ENCODE results near the gene TRIM16. TPM values are rescaled to one million over a fixed set of nuclear protein-coding genes. Genes with fewer than 3 reads are reported as not detected.
"Not testable (repeated sequence)": the region's sequence is repeated elsewhere in the genome, so short reads cannot be mapped to it uniquely, and the experiment has no call there.

TRIM16 gene
- total RNA-seq, 2 donors from 2014 or later, result 17.5 to 18.1 TPM

DNA sequence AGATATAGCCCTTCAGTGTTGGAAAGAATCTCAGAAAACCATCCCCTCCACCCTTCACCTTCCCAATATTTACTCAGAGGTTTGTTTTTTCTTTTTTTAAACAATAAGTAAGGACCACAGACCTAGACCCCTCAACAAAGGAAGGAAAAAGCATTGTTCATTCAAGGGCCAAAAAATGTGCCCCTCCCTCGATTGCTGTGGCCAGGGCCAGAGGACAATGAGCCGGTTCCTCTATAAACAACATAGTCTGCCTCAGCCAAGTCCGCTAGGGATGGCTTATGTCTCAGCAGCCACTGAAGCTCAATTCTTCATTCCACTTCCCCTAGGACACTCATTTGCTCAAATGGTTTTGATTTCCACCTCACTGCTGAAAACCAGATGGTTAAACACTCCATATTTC lies 24.0 kb downstream of the TRIM16 start:
- intact Hi-C loops (cut with DNase I), result no loop called here
- ATAC-seq (peak; percentile 14 to 17), DNase-seq (no peak)

DNA sequence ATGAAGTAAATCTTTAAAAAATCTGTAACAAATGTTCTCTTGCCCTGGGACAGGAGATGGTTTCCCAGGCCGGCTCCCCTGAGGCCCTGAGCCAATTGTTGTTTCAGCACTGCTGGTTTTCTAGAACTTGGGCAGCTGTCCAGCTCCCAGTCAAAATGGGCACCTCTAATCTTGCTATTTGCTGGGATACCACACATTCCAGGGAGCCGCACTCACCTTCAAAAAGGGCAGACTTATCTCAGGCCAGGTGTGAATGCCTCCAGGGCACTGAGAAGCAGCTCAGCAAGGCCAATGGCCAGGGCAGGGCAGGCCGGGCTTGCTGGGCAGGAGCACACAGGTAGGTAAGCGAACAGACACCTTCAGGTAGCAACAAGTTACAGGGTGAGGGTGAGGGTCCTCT lies 24.4 kb downstream of the TRIM16 start:
- intact Hi-C loops (cut with DNase I), result no loop called here
- no peak for DNase-seq

DNA sequence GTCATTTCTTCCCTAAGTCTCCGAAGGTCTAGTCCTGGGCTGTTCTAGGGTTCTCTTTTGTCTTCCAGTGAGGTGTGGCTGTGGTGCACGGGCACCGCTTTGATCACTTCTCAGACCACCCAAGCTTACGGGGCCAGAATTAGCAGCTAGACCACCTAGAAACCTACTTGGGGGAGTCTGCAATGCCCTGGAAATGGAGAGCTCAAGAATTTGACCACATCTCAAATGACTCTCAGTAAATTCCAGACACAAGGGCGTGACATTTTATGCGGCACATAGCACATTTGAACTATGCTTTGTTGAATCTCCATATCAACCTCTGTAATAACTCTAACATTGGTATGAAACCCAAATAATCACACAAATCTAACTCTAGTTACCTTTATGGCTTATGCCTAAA lies 24.9 kb downstream of the TRIM16 start:
- intact Hi-C loops (cut with DNase I), result no loop called here
- no peak for DNase-seq
- ATAC-seq, result no peak

More for the DNA sequence above, 24.4 kb downstream of the TRIM16 start:
- peak; percentile 51 to 54 for ATAC-seq

DNA sequence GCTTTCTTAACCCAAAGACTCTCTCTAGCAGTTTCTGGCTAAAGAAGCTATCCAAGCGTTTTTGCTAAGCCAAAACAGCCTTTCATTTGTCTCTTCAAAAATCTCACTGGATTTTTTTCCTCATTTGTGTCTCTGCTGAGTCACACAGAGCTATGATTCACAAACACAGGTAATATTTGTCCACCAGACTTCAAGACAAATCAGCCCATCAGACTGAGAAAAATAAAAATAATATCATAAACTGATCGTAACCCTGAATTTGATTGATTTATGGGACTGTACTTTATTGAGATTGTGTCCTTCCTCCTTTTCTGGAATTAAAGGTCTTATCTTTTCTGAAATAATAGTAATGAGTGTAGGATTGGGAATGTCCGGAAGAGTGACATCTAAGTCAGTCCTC lies 25.8 kb downstream of the TRIM16 start:
- DNase-seq, result no peak
- ATAC-seq, result peak in 1 of 2 donors; percentile 8
- intact Hi-C loops (cut with DNase I), result no loop called here

DNA sequence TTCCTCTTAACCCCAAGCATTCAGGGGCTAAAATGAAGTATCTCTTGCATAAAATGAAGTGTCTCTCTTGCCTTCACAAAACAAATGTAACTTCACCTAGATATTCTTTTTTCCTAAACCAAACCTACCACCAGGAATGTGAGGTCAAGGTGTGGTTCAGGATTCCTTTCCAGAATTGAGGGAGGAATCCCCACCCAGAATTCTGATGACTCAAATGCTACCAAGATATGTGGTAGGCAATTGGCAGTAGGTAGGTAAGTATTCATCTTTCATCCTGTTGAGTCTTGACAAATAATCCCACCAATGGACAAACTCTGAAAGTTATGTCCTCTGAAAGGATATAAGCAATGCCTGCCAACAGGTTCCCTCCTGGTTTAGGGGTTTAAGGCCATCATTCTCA lies 26.2 kb downstream of the TRIM16 start:
- DNase-seq, result no peak
- intact Hi-C loops (cut with DNase I), result no loop called here
- peak in 1 of 2 donors; percentile 24 for ATAC-seq

DNA sequence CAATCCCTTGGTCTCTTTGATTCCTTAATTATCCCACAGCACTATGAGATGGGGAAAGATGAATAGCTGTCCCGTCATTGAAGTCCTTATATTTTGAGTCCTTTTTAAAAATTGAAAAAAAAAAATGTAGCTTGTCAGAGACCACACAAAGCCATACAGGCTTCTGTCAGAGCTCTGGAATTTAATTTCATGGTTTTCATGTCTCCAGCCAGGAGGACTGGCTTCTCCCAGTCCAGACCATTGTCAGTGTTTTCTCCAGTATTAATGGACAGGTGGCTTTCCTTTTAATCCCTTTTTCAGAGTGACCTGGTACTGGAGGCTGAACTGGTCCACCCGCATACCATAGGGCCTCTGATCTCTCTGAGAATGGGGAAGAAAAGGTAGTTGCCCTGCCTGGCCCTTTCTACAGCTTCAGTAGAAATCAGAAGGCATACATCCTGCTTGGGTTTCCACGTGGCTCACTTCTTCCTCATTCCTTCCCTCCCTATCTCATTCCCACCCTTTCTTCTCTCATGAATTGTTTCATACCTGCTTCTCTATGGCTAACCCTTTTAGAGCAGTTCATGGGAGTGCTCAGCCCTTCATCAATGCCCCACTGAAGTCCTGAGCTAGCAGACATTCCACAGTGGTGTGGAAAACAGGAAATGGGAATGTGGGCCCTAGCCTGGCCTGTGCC lies 29.1 kb downstream of the TRIM16 start:
- DNase-seq (no peak), ATAC-seq (no peak)
- intact Hi-C loops (cut with DNase I), result no loop called here

DNA sequence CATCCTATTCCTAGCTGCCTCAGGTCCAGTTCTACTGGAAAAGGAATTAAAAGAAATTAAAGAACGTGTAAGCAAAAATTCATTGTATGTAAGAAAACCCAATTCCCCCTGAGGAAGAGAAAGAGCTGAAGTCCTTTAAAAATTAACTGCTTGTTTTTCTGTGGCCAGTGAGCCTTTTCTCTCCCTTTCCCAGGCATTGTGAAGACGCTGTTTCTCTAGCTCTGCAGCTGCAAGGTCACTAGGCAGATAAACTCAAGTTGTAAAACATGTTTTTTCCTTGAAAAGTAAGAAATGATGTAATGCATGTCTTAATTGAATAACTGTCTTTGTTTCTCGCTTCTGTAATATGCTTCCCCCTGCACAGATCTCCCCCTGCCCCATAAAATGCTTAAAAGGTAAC lies 29.7 kb downstream of the TRIM16 start:
- intact Hi-C loops (cut with DNase I); DNase-seq; ATAC-seq: not testable (repeated sequence)

DNA sequence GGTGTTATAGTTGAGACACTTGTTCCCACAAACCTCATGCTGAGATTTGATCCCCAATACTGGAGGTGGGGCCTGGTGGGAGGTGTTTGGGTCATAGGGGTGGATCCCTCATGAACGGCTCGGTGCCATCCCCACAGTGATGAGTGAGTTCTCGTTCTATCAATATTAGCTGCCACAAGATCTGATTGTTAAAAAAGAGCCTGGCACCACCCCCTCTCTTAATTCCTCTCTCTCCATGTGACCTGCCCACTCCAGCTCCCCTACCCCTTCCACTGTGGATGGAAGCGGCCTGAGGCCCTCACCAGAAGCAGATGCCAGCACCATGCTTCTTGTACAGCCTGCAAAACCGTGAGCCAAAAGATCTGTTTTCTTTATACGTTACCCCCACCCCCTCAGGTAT lies 31.2 kb downstream of the TRIM16 start:
- ATAC-seq, result no peak
- DNase-seq, result no peak
- intact Hi-C loops (cut with DNase I), result no loop called here

DNA sequence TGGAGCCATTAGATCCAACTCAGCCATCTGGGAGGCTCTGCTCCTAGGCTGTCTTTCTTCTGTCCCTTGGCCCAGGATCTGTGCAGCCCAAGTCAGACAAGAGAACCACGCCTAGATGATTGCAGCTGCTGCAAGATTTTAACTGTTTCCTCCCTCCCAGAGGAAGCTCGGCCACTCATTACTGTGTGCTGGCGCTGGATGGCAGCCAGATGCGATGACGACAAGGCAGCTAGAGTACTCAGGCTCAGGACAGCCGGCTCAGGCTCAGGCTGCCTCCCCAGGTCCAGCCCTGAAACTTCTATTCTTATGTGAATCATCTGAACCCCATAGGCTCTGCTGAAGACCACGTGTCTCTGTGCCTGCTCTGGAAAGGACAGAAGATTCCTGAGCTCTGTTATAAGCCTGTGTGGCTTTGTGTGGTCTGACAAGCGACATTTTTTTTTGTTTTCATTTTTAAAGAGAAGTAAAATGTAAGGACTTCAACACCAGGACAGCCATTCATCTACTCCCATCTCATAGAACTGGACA lies 32.5 kb downstream of the TRIM16 start:
- peak; percentile 95 to 97 for ATAC-seq
- intact Hi-C loops (cut with DNase I), result no loop called here

DNA sequence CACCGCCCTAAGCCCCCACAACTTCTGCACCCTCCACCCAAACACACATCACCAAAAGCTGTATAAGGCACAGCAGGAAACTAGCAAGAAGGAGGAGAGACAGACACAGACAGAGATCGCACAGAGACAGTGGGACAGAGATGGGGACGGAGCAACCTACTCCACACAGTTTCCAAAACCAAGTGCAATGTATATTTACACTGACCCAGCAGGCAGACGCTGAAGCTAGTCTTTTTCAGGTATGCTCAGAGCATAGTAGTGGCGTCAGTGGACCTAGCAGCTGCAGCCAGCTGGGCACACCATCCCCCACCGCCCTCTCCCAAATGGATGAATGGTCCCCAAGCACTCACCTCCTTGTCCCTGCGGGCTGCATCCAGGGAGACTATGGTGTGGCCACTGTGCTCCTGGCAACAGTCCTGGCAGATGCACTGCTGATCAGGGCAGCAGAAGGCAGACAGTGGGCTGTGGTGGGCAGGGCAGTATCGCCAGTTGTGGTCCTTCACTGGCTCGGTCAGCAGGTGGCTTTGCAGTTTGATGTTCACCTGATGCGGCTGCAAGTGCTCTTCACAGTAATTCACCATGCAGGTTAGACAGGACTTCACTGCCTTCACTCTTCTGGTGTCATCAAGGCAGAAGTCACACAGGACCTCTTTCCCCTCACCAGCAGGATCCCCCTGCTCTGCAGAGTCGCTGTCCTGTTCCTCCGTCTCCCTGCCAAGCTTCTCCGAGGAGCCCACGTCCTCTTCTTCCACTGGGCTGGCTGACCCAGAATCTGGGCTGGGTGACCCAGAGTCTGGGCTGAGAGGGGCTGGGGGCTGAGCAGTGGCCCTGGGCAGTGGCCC lies 33.1 kb downstream of the TRIM16 start:
- peak; percentile 29 for DNase-seq
- intact Hi-C loops (cut with DNase I), result no loop called here
- peak; percentile 5 to 14 for ATAC-seq

More for the DNA sequence above, 32.5 kb downstream of the TRIM16 start:
- DNase-seq, result peak; percentile 97

DNA sequence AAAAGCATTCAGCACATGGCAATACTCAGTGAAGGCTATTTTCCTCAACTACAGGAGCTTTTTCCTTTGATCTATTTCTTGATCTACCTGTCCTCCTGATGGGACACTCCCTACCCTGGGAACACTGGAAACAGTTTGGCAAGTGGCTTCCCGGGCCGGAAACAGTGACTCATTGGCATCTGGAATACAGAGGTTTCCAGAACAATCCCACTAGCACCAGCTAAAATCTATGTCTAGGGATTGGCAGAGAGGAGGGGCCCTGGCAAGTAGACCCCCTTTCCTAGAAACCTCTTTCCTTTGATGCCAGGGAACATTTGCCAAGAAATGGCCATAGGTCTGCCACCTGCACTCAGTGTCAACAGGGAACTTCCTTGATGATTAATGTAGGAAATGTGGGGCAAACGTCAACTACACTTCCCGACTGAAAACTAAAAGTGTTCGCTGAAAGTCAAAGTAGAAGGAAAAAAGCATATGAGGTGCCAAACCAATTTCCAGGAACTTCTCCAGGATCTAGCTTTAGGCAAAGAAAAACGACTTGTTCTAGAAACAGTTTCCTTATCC lies 34.2 kb downstream of the TRIM16 start:
- ATAC-seq (no peak), DNase-seq (peak; percentile 49)
- intact Hi-C loops (cut with DNase I), result no loop called here

DNA sequence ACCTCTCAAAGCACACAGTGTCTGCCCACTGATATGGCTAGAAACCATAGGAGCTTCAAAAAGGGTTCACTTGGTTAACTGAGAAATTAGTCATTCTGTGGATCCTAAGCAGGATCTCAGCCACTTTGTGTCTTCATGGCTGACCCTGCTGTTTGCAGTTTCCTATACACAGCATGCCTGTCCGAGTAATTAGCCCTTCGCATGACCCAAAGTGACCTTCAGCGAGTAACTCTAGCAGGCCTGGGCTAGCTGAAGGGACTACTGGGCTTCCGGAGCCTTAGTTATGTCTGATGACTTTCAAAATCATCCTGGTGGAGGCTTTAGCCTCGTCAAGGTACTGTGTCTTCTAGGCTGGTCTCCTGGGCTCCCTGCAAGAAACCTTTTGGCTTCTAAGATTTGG lies 35.7 kb downstream of the TRIM16 start:
- intact Hi-C loops (cut with DNase I), result no loop called here
- ATAC-seq (no peak), DNase-seq (no peak)

DNA sequence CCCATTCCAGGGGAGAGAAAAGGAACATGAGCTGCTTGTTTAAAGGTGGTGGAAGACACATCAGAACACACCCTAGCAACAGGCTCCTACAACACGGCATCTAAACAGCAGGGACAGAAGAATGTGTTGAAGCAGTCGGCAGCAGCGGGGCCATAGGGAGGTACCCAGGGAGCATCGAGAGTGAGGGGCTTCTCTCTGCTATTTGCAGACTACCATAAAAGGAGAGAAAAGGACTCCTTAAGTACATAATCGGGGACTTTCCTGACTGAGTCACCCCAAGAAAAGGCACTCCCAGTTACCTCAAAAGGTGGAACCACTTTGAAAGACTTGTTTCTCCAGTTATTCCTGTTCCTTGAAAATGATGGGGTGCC lies 38.2 kb downstream of the TRIM16 start:
- intact Hi-C loops (cut with DNase I); DNase-seq: not testable (repeated sequence)
- peak in 1 of 2 donors; percentile 6 for ATAC-seq

DNA sequence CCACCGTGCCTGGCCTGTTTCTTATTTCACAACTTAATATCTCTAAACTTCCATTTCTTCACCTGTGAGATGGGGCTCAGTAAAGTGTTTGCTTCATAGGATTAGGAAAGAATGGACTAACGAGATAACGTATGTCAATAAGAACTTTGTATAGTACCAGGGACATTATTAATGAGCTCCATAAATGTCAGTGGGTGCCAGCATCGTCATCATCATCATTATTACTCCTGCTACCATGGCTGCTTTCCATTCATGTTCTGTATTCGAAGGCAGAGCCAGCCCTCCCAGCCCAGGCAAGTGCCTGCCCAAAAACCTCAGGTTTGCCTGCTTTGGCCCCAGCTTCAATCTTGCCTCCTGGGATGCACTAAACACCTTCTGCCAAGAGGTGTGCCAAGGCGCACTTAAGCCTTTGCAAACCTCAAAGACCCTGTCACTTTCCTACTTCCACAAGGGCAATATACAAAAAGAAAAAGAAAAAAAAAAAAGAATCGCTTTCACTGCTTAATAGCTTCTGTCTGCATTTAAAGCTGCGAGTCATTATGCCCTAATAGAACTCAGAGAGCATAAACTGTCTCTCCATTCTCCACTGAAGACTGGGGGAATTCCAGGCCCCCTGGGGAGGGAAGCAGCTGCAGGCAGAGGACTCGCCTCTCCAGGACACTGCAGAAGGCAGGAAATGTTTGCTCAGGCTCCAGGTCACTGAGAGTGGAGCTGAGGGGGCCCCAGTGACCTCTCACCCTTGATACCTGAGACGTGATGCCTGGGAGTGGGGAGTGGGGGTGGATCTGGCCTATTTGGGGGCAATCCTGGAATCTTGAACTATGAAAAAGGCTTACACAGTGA lies 38.8 kb downstream of the TRIM16 start:
- ATAC-seq, result peak; percentile 3 to 28
- intact Hi-C loops (cut with DNase I); DNase-seq: not testable (repeated sequence)

DNA sequence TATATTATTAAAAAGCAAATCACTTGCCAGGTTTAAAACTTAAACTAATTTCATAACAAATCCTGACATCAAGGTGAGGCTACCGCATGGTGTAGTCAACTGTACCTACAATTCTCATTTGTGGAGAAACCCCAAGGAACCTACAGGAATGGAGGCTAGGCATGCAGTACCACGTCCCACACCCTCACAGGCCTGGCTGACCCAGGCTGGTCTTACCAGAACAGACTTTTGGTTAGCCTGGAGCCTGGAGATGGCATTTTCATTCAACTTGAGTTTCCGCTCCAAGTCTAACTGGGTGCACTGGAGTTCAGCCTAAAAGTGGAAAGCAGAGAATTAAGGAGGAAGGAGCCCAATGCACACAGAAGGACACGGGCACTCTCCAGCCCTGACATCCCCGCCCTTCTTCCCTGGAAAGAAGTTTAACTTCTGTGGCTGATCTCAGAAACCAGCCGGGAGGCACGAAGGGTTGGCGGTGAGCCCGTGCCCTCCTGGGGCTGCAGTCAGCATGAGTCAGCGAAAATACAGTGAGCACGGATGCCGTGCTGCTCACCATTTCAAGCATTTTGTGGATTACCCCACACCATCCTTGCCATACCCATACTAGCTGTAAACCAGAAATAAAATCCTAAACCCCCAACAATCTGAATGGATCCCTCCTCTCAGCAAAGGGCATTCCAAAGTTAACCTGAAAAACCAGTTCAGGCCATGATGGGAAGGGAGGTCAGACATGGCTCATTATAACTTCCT lies 41.4 kb downstream of the TRIM16 start:
- intact Hi-C loops (cut with DNase I), result not testable (repeated sequence)
- peak; percentile 75 to 84 for ATAC-seq

DNA sequence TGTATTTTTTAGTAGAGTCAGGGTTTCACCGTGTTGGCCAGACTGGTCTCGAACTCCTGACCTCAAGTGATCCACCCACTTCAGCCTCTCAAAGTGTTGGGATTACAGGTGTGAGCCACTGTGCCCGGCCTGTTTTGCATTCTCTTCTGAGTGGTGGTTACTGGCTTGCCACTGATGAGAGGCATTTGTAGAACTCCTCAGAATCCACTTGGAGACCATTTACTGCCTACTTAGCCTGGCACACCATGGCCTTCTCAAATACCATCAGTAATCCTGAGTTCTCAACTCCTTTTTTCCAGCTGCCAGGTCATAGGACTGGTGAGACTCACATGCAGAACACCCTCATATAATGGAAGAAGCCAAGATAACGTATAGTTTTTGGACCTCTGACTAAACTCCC lies 42.1 kb downstream of the TRIM16 start:
- ATAC-seq; intact Hi-C loops (cut with DNase I): not testable (repeated sequence)

More for the DNA sequence above, 41.4 kb downstream of the TRIM16 start:
- not testable (repeated sequence) for DNase-seq

DNA sequence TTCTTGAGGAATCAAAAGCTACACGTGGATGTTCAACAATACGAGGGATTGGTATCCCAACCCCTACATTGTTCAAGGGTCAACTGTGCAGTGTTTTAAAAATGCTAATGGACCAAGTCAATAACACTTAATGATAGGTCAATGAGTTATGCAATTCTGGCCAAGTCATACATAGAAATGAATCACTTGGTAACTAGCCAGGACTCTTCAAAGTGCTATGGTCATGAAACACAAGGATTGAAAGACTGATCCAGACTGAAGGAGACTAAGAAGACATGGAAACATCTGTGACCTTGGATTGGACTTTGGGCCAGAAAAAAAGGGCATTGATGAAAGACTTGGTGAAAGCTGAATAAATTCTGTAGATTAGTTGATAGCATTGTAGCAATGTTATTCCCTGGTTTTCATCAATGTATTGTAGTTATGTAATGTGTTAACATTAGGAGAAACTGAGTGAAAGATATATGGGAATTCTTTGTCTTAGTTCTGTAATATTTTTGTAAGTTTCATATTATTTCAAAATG lies 53.1 kb downstream of the TRIM16 start:
- intact Hi-C loops (cut with DNase I); DNase-seq: not testable (repeated sequence)
- peak in 1 of 2 donors; percentile 30 for ATAC-seq

More for the DNA sequence above, 42.1 kb downstream of the TRIM16 start:
- DNase-seq, result not testable (repeated sequence)

DNA sequence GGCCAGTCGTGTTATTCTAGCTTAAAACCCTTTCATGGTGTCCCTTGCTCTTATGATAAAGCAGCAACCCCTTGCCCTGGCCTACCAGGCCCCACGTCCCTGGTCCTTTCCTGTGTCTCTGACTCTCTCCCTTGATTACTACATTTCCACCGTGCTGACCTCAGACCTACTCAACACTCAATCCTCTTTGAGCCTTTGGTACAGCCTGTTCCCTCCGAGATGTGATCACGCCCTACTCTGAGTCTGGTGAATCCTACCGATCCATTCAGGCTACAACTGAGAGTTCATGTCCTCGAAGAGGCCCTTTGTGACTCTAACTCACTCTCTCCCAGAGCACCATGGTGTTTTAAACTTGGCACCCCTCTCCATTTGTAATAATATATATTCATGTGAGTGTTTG lies 54.1 kb downstream of the TRIM16 start:
- ATAC-seq, result not testable (repeated sequence)

More for the DNA sequence above, 54.1 kb downstream of the TRIM16 start:
- DNase-seq; intact Hi-C loops (cut with DNase I): not testable (repeated sequence)

All from left cardiac atrium (tissue), 4 donors.